Measurements from ENCODE around the gene PTPRT.

PTPRT gene

DNA sequence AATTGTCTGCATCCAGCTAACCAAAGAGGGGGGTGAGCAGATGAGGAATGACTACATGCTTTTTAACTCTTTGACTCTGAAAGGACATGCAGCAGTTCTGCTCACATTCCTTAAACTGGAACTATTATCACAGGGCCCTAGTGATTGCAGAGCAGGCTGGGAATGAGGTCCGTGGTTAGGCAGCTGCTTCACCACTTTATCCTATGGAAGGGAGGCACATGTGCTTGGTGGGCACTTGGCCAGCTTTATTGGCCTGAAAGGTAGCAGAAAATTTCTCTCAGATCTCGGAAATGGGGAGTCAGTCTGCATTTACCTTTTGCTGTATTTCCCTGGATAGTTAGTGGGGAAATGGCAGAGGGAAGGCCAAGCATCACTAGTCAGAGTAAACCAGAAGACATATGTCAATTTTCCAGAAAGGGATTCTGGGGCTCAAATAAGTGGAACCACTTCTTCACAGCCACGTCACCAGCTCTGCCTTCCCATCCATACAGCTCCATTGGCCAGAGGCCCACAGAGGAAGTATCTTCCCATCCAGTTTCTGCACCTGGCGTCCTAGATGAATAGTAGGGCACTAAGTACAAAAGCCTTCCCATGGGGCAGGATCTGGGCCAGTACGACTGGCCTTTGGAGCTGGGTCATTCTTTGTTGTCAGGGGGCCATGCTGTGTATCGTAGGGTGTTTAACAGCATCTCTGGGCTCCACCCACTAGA is 444.8 kb downstream of the PTPRT start:
- no peak overlapping the region for H2AFZ ChIP-seq (ENCODE audit: low read depth, low read length)
- no peak overlapping the region for H3K4me3 ChIP-seq (ENCODE audit: low read length)
- no peaks in the 10 kb centered on the region for H3K36me3 ChIP-seq (ENCODE audit: insufficient read depth, low read length)
- H3K4me1 ChIP-seq (ENCODE audit: insufficient read depth, low read length): no peaks in the 10 kb centered on the region
- H3K27me3 ChIP-seq (ENCODE audit: insufficient read depth, low read length): no peaks in the 10 kb centered on the region
- no peaks in the 10 kb centered on the region for H3K9me3 ChIP-seq (ENCODE audit: low read length)

DNA sequence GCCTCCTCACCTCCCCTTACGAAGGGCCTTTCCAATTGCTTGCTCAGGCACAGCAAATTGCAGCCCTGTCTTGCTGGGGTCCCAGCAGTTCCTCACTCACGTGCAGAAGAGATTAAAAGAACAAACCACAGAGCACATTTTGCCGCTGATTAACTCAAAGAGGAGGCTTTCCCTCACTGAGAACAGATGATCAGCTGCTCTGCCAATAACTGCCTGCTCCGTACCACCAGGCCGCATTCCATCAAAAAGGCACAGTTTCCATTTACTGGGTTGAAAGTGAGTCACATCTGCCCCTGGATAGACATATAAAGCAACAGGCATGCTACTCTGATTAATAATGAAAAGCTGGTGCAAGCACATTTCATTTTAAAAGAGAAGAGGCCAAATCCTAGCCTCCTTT is 446.8 kb downstream of the PTPRT start:
- no peaks in the 10 kb centered on the region for H3K36me3 ChIP-seq (ENCODE audit: insufficient read depth, low read length)
- no peak overlapping the region for H3K4me3 ChIP-seq (ENCODE audit: low read length)
- no peaks in the 10 kb centered on the region for H3K4me1 ChIP-seq (ENCODE audit: insufficient read depth, low read length)

GRCh38 chr20:42741906-42742305 is 447.8 kb downstream of the PTPRT start:
- Histone ChIP-seq H2AFZ (ENCODE audit: low read depth, low read length) (no peak overlapping the region), H3K36me3 (ENCODE audit: insufficient read depth, low read length) (no peaks in the 10 kb centered on the region), H3K27me3 (ENCODE audit: insufficient read depth, low read length) (no peaks in the 10 kb centered on the region), H3K4me1 (ENCODE audit: insufficient read depth, low read length) (no peaks in the 10 kb centered on the region), H3K4me3 (ENCODE audit: low read length) (no peak overlapping the region), H3K9me3 (ENCODE audit: low read length) (no peaks in the 10 kb centered on the region)

More for the DNA sequence above, 446.8 kb downstream of the PTPRT start:
- Histone ChIP-seq H2AFZ (ENCODE audit: low read depth, low read length) (no peak overlapping the region), H3K27me3 (ENCODE audit: insufficient read depth, low read length) (no peaks in the 10 kb centered on the region), H3K9me3 (ENCODE audit: low read length) (no peaks in the 10 kb centered on the region)

DNA sequence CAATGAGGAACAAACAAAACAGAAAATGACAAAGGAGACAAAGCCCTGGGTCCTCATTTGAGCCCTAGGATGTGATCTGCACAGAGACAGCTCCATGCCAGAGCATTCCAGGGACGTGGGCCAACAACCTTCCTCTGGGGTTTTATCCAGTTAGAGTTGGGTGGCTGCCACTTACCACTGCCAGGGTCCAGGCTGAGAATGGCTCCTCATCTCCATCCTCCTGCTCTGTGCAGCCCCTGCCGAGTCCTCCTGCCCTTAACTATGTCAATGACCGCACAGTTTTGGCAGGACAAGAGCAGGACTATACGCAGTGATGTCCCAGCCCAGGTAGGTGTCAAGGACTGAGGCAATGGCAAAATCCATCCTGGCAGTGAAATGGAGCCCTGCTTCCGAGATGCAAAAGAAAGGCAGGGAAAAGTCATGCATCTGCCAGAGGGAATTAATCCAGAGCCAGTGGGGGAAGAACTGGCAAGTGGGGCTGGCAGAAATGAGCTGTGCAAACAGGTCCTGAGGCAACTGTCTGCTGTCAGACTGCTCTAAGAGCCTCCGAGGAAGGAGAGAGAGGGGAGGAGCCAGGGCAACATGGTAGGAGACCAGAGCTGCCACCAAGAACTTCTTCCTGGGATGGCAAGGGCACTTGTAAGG is 449.4 kb downstream of the PTPRT start:
- Histone ChIP-seq H3K36me3 (ENCODE audit: insufficient read depth, low read length) (no peaks in the 10 kb centered on the region), H2AFZ (ENCODE audit: low read depth, low read length) (no peak overlapping the region), H3K27me3 (ENCODE audit: insufficient read depth, low read length) (no peaks in the 10 kb centered on the region), H3K4me3 (ENCODE audit: low read length) (no peak overlapping the region), H3K4me1 (ENCODE audit: insufficient read depth, low read length) (no peaks in the 10 kb centered on the region), H3K9me3 (ENCODE audit: low read length) (no peaks in the 10 kb centered on the region)

DNA sequence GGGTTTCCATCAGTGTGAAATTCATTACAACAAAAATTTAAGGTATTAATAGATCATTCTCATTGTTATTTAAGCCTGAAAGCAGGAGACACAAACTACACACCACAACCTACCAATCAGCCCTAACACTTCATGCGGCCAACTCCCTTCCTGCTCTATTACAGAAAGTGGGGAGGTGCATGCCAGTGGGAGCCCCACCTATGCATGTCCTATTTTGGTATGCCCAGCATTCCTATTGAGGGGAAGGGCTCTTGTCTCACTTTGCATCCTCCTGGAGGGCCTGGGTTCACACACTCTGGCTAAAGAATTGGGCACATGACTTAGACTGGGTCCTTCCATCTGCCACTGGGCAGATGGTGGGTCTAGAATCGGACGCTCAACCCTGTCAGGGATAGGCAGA is 450.0 kb downstream of the PTPRT start:
- no peaks in the 10 kb centered on the region for H3K9me3 ChIP-seq (ENCODE audit: low read length)
- H3K36me3 ChIP-seq (ENCODE audit: insufficient read depth, low read length): no peaks in the 10 kb centered on the region
- H3K4me1 ChIP-seq (ENCODE audit: insufficient read depth, low read length): no peaks in the 10 kb centered on the region
- no peaks in the 10 kb centered on the region for H3K27me3 ChIP-seq (ENCODE audit: insufficient read depth, low read length)
- H3K4me3 ChIP-seq (ENCODE audit: low read length): no peak overlapping the region
- H2AFZ ChIP-seq (ENCODE audit: low read depth, low read length): no peak overlapping the region

DNA sequence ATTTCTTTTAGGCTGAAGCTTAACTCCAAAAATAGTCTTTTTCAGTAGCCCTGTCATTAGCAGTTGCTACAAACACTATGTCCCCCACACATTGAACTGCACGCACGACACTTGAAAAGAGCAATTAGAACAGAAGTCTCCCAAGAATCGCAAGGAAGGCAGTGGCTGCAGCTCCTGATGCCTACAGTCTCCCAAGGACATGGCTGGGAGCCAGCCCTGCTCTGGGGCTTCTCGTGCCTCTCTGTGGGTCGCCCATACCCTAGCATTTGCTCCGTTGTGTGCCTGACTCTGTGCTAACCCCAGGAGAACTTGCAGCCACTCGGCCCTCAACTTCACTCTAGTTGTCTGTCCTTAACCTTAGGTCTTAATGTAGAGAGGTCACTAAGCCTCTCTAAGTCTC is 454.2 kb downstream of the PTPRT start:
- H3K36me3 ChIP-seq (ENCODE audit: insufficient read depth, low read length): no peaks in the 10 kb centered on the region
- no peaks in the 10 kb centered on the region for H3K27me3 ChIP-seq (ENCODE audit: insufficient read depth, low read length)
- H2AFZ ChIP-seq (ENCODE audit: low read depth, low read length): no peak overlapping the region
- no peaks in the 10 kb centered on the region for H3K4me1 ChIP-seq (ENCODE audit: insufficient read depth, low read length)
- no peaks in the 10 kb centered on the region for H3K9me3 ChIP-seq (ENCODE audit: low read length)
- H3K4me3 ChIP-seq (ENCODE audit: low read length): no peak overlapping the region

GRCh38 chr20:42734660-42735368 is 454.9 kb downstream of the PTPRT start:
- no peaks in the 10 kb centered on the region for H3K4me1 ChIP-seq (ENCODE audit: insufficient read depth, low read length)
- H3K9me3 ChIP-seq (ENCODE audit: low read length): no peaks in the 10 kb centered on the region
- H3K4me3 ChIP-seq (ENCODE audit: low read length): no peak overlapping the region
- H3K27me3 ChIP-seq (ENCODE audit: insufficient read depth, low read length): no peaks in the 10 kb centered on the region
- no peak overlapping the region for H2AFZ ChIP-seq (ENCODE audit: low read depth, low read length)
- H3K36me3 ChIP-seq (ENCODE audit: insufficient read depth, low read length): no peaks in the 10 kb centered on the region

- H3K4me1 ChIP-seq (ENCODE audit: insufficient read depth, low read length): no peaks in the 10 kb centered on the region
- H3K9me3 ChIP-seq (ENCODE audit: low read length): no peaks in the 10 kb centered on the region
- H3K36me3 ChIP-seq (ENCODE audit: insufficient read depth, low read length): no peaks in the 10 kb centered on the region
- H2AFZ ChIP-seq (ENCODE audit: low read depth, low read length): no peak overlapping the region
- H3K27me3 ChIP-seq (ENCODE audit: insufficient read depth, low read length): no peaks in the 10 kb centered on the region
- no peak overlapping the region for H3K4me3 ChIP-seq (ENCODE audit: low read length)
Observed at GRCh38 chr20:42721923-42722322, 467.8 kb downstream of the PTPRT start.

- no peaks in the 10 kb centered on the region for H3K9me3 ChIP-seq (ENCODE audit: low read length)
- no peaks in the 10 kb centered on the region for H3K27me3 ChIP-seq (ENCODE audit: insufficient read depth, low read length)
- H3K4me1 ChIP-seq (ENCODE audit: insufficient read depth, low read length): no peaks in the 10 kb centered on the region
- H3K36me3 ChIP-seq (ENCODE audit: insufficient read depth, low read length): no peaks in the 10 kb centered on the region
- H3K4me3 ChIP-seq (ENCODE audit: low read length): no peak overlapping the region
- no peak overlapping the region for H2AFZ ChIP-seq (ENCODE audit: low read depth, low read length)
Observed at GRCh38 chr20:42714298-42715141, 475.2 kb downstream of the PTPRT start.

DNA sequence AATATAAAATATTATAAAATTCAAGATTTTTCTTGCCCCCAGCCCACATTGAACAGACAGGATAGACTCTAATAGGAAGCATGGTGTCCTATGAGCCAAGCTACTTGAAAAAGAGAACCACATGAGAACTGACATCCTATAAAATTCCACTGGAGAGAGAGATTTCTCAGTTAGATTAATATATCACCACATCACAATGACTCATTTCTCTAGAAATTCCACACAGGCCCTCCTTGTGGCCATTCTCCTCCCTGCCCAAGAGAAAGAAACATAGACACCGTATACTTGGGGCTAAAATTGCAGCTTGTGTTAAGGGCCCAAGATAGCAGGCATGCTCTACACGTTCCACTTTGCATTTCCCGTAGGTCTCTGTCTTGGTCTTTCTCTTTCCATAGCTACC is 481.4 kb downstream of the PTPRT start:
- Histone ChIP-seq H3K27me3 (ENCODE audit: insufficient read depth, low read length) (no peaks in the 10 kb centered on the region), H3K4me1 (ENCODE audit: insufficient read depth, low read length) (no peaks in the 10 kb centered on the region), H2AFZ (ENCODE audit: low read depth, low read length) (no peak overlapping the region), H3K36me3 (ENCODE audit: insufficient read depth, low read length) (no peaks in the 10 kb centered on the region), H3K4me3 (ENCODE audit: low read length) (no peak overlapping the region), H3K9me3 (ENCODE audit: low read length) (no peaks in the 10 kb centered on the region)

GRCh38 chr20:42706759-42707158 is 482.9 kb downstream of the PTPRT start:
- H3K36me3 ChIP-seq (ENCODE audit: insufficient read depth, low read length): no peaks in the 10 kb centered on the region
- H3K4me3 ChIP-seq (ENCODE audit: low read length): no peak overlapping the region
- no peaks in the 10 kb centered on the region for H3K4me1 ChIP-seq (ENCODE audit: insufficient read depth, low read length)
- H3K9me3 ChIP-seq (ENCODE audit: low read length): no peaks in the 10 kb centered on the region
- no peak overlapping the region for H2AFZ ChIP-seq (ENCODE audit: low read depth, low read length)
- H3K27me3 ChIP-seq (ENCODE audit: insufficient read depth, low read length): no peaks in the 10 kb centered on the region

DNA sequence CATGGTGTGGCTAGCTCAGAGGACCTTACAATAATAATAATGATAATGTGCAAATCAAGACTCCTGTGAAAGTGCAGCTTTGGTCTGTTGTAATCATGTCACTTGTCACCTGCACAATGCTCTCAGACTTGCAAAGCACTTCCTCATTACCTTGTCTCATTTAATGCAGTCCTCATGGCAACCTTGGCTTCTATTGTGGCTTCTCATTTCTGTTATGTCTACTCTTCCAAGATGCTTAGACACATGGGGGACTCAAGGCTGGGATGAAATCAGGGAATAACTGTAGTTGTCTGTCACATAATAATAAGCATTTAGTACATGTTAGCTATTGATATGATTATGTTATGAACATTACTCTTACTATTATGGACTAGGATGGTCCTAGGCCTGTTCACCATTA is 484.2 kb downstream of the PTPRT start:
- Histone ChIP-seq H3K9me3 (ENCODE audit: low read length) (no peaks in the 10 kb centered on the region), H2AFZ (ENCODE audit: low read depth, low read length) (no peak overlapping the region), H3K4me1 (ENCODE audit: insufficient read depth, low read length) (no peaks in the 10 kb centered on the region), H3K36me3 (ENCODE audit: insufficient read depth, low read length) (no peaks in the 10 kb centered on the region), H3K27me3 (ENCODE audit: insufficient read depth, low read length) (no peaks in the 10 kb centered on the region), H3K4me3 (ENCODE audit: low read length) (no peak overlapping the region)

GRCh38 chr20:42703744-42704143 is 486.0 kb downstream of the PTPRT start:
- Histone ChIP-seq H2AFZ (ENCODE audit: low read depth, low read length) (no peak overlapping the region), H3K4me1 (ENCODE audit: insufficient read depth, low read length) (no peaks in the 10 kb centered on the region), H3K4me3 (ENCODE audit: low read length) (no peak overlapping the region), H3K9me3 (ENCODE audit: low read length) (no peaks in the 10 kb centered on the region), H3K36me3 (ENCODE audit: insufficient read depth, low read length) (no peaks in the 10 kb centered on the region), H3K27me3 (ENCODE audit: insufficient read depth, low read length) (no peaks in the 10 kb centered on the region)

Data from neuron (in vitro differentiated cells).